ENCODE results near the gene TFB2M.
"Not testable (repeated sequence)": the region's sequence is repeated elsewhere in the genome, so short reads cannot be mapped to it uniquely, and the experiment has no call there.

DNA sequence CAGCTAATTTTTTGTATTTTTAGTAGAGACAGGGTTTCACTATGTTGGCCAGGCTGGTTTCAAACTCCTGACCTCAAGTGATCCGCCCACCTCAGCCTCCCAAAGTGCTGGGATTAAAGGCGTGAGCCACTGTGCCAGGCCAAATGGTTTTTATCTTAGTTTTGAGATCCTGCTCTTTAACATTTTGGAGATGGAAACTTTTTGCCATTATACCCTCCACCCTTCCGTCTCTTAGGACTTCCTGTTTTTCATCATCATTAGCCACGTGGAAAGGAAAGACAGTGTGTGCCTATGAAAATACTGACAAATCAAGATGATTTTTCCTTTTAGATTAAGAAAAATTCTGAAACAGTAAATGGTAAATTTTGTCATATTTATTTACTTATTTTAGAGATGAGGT lies 5.2 kb upstream of the TFB2M start:
- TF ChIP-seq CTCF (IDR thresholded peaks at IDR 0.05; ENCODE audit: insufficient read depth, low read length, poor library complexity, severe bottlenecking); EZH2phosphoT487 (conservative IDR thresholded peaks at IDR 0.05; ENCODE audit: low read length): not testable (repeated sequence)

Measured in SU-DHL-6 (cell line).